Measurements from ENCODE around the gene UGDH. TPM values are rescaled to one million over a fixed set of nuclear protein-coding genes. Genes with fewer than 3 reads are reported as not detected.

UGDH gene
- total and polyA plus RNA-seq, 2 of the 8 experiments (the other 6 are each of a cell fraction or from before 2014, with no cell fraction given) = 32.0 to 128 TPM

DNA sequence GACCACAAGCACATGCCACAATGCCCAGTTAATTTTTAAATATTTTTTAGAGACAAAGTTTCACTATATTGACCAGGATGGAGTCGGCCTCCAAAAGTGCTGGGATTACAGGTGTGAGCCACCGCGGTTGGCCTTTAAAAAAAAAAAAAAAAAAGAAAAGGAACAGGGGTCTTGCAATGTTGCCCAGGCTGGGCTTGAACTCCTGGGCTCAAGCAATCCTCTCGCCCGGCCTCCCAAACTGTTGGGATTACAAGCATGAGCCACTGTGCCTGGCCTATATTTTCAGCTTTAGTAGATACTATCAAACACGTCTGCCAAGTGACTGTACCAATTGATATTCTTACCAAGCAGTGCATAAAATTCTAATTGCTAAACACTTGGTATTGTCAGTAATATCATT lies 8.8 kb downstream of the UGDH start (continued):
- TF ChIP-seq EZH2 (IDR thresholded peaks at IDR 0.05; ENCODE audit: low read depth, low read length, severe bottlenecking) (no peak), BCL11A (IDR thresholded peaks at IDR 0.05; ENCODE audit: low read depth in 2 of 2, low read length in 2 of 2) (no peak)

All from H1 (cell line).